Skeletal muscle tissue (tissue), 4 donors: ENCODE measurements around the gene MTX1. TPM values are rescaled to one million over a fixed set of nuclear protein-coding genes. Genes with fewer than 3 reads are reported as not detected.

Source experiments
- H3K27ac ChIP-seq: one replicate; pipeline ENCODE4 v1.7.0; 2013; ENCODE audit warnings: mild to moderate bottlenecking, low read depth, low read length, inconsistent platforms
- H3K27me3 ChIP-seq, 3 donors: one replicate each; pipeline ENCODE4 v1.7.0; 2013; ENCODE audit warnings: low read length in 3 of 3; ENCODE audit not compliant: control insufficient read depth in 3 of 3, insufficient read depth in 3 of 3
- H3K36me3 ChIP-seq, 3 donors: one replicate each; pipeline ENCODE4 v1.7.0; 2013; ENCODE audit warnings: low read length in 3 of 3; ENCODE audit not compliant: control insufficient read depth in 3 of 3, insufficient read depth in 3 of 3
- H3K4me1 ChIP-seq, 3 donors: one replicate each; pipeline ENCODE4 v1.7.0; 2013; ENCODE audit warnings: low read length in 3 of 3, mild to moderate bottlenecking in 3 of 3; ENCODE audit not compliant: control insufficient read depth in 3 of 3, insufficient read depth in 3 of 3
- H3K4me3 ChIP-seq, 3 donors: one replicate each; pipeline ENCODE4 v1.7.0; 2013; ENCODE audit warnings: low read length in 3 of 3
- H3K9ac ChIP-seq, 3 donors: one replicate each; pipeline ENCODE4 v1.7.0; 2013; ENCODE audit warnings: low read length in 3 of 3, mild to moderate bottlenecking in 3 of 3, moderate library complexity in 2 of 3, low read depth in 1 of 3
- H3K9me3 ChIP-seq, 3 donors: one replicate each; pipeline ENCODE4 v1.7.0; 2013; ENCODE audit warnings: low read length in 3 of 3; ENCODE audit not compliant: control insufficient read depth in 3 of 3
- total RNA-seq: library from RNA; depleted of rRNA; stranded (reverse); fragments of >200 nt; gene quantifications from one replicate; pipeline ENCODE4 v1.2.3, GENCODE V29; 2014
- donor health status: Osteomylitis.

Gene MTX1
- total RNA-seq, 1 donor from 2014 or later = 16.2 TPM

DNA sequence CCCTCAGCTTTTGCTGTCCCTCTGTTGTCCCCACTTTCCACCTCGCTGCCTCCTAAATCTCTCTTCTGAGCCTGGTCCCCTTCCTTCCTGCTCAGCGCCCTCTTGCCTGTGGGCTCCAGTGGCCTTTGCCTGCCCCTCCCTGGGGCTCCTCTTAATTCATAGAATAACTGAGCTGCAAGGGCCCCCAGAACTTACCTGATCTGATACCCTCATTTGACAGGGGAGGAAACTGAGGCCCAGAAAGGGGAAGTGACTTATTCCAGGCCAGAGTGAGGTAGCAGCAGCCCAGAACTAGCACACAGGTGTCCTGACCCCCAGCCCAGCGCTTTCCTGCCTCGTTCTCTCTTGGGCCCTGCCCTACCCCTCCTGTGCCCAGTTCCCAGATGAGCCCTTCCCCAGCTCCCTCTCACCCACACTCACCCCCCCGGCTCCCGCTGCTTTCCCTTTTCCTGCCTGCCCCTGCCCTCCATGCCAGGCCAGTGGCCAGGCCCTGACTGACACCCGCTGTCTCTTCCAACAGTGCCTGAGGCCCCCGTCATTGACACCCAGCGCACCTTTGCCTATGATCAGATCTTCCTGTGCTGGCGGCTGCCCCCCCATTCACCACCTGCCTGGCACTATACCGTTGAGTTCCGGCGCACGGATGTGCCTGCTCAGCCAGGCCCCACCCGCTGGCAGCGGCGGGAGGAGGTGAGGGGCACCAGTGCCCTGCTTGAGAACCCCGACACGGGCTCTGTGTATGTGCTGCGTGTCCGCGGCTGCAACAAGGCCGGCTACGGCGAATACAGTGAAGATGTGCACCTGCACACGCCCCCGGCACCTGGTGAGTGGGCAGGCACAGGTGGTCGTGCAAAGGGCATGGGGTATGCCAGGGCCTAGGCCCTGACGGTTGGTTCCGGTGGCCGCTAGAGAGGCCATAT lies 29.1 kb upstream of the MTX1 start:
- peaks cover 7 to 8% (median 8%) of the 10 kb centered on the region in 3 donors for H3K27me3 ChIP-seq
- H3K36me3 ChIP-seq = no peaks in the 10 kb centered on the region
- H3K9ac ChIP-seq = no peak overlapping the region
- no peak overlapping the region for H3K4me3 ChIP-seq
- no peak overlapping the region for H3K27ac ChIP-seq
- no peaks in the 10 kb centered on the region for H3K9me3 ChIP-seq
- peaks cover 5 to 15% (median 5%) of the 10 kb centered on the region in 3 donors for H3K4me1 ChIP-seq

DNA sequence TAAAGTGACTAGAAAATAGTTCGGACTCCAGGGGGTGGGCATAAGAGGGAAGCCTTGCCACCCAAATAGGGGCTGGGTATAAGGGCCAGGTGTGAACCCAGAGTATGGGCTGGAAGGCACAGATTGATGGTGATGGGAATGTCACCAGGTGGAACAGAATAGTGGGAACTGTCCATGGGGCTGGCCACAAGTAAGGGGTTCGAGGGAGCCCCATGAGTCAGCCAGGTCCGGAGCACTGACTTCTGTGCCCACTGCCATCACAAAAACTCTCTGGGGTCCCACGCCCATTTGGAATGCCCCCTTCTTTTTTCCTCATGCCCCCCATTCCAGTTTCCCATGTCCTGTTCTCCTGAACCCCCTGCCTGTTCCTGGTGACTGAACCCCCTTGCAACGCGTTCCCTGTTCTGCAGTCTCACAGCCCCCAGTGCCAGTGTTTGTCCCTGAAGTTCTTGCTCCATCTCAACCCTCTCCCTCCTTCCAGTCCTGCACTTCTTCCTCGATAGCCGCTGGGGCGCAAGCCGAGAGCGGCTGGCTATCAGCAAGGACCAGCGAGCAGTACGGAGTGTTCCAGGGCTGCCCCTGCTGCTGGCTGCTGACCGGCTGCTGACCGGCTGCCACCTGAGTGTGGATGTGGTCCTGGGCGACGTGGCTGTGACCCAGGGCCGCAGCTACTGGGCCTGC lies 27.0 kb upstream of the MTX1 start:
- no peaks in the 10 kb centered on the region for H3K36me3 ChIP-seq
- no peaks in the 10 kb centered on the region for H3K9me3 ChIP-seq
- H3K27ac ChIP-seq = no peak overlapping the region
- no peak overlapping the region for H3K4me3 ChIP-seq
- no peaks in the 10 kb centered on the region for H3K27me3 ChIP-seq
- H3K9ac ChIP-seq = no peak overlapping the region
- H3K4me1 ChIP-seq = peaks cover 17 to 32% (median 19%) of the 10 kb centered on the region in 3 donors

DNA sequence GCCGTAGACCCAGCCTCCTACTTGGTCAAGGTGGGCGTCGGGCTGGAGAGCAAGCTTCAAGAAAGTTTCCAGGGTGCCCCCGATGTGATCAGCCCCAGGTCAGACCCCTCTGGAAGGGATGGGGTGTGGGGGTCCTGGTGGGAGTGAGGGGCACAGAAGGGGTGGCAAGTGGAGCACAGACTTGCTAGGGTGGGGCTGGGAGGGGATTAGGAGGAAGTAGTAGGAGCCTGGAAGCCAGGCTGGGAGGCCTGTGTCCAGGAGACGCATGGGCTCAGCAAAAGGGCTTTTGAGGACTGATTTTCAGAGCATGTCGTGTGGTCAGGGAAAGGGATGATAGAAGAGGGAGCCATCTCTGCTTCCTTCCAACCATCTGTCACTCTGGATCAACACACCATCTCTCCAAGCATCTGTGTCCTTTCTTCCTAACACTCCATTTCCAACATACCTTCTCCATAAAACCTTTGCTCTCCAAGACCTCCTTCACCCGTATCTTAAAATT lies 26.4 kb upstream of the MTX1 start:
- no peaks in the 10 kb centered on the region for H3K9me3 ChIP-seq
- H3K4me3 ChIP-seq = no peak overlapping the region
- H3K27me3 ChIP-seq = no peaks in the 10 kb centered on the region
- H3K4me1 ChIP-seq = peaks cover 17 to 27% (median 17%) of the 10 kb centered on the region in 3 donors
- no peak overlapping the region for H3K9ac ChIP-seq
- no peak overlapping the region for H3K27ac ChIP-seq
- H3K36me3 ChIP-seq = no peaks in the 10 kb centered on the region

DNA sequence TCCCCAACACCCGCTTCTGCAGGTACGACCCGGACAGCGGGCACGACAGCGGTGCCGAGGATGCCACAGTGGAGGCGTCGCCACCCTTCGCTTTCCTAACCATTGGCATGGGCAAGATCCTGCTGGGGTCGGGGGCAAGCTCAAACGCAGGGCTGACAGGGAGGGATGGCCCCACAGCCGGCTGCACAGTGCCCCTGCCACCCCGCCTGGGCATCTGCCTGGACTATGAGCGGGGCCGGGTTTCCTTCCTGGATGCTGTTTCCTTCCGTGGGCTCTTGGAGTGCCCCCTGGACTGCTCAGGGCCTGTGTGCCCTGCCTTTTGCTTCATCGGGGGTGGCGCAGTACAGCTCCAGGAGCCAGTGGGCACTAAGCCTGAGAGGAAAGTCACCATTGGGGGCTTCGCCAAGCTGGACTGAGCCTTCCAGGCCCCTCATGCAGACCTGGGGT lies 24.7 kb upstream of the MTX1 start:
- Histone ChIP-seq H3K9ac (peak overlapping the region in 1 of 3 donors; percentile 68), H3K4me3 (no peak overlapping the region), H3K27me3 (no peaks in the 10 kb centered on the region), H3K9me3 (no peaks in the 10 kb centered on the region), H3K27ac (no peak overlapping the region), H3K36me3 (no peaks in the 10 kb centered on the region), H3K4me1 (peaks cover 17 to 27% (median 17%) of the 10 kb centered on the region in 3 donors)

DNA sequence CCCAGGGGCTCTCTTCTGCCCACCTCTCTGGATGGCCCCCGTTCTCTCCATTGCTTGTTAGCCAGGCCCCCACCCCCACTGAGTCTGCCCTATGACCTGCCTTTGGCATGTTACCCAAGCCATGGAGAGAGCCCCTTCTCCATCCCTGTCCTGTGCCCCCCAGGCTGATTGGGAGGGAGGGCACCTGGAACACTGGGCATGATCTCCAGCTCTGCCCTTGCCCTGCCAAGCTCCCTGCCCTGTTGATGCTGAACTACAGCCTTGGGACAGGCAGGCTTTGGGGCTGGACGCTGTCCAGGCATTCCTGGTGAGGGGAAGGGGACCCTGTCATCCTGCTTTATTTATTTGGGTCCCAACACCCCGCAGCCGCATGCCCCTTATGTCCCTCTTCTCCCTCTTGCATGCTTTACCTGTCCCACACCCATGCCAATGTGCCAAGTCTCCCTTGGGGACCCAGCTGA lies 24.1 kb upstream of the MTX1 start:
- no peaks in the 10 kb centered on the region for H3K27me3 ChIP-seq
- H3K36me3 ChIP-seq = no peaks in the 10 kb centered on the region
- H3K9me3 ChIP-seq = no peaks in the 10 kb centered on the region
- H3K9ac ChIP-seq = peak overlapping the region in 1 of 3 donors; percentile 68
- H3K4me1 ChIP-seq = peaks cover 17 to 27% (median 17%) of the 10 kb centered on the region in 3 donors
- H3K4me3 ChIP-seq = no peak overlapping the region
- H3K27ac ChIP-seq = peak overlapping the region; percentile 74

DNA sequence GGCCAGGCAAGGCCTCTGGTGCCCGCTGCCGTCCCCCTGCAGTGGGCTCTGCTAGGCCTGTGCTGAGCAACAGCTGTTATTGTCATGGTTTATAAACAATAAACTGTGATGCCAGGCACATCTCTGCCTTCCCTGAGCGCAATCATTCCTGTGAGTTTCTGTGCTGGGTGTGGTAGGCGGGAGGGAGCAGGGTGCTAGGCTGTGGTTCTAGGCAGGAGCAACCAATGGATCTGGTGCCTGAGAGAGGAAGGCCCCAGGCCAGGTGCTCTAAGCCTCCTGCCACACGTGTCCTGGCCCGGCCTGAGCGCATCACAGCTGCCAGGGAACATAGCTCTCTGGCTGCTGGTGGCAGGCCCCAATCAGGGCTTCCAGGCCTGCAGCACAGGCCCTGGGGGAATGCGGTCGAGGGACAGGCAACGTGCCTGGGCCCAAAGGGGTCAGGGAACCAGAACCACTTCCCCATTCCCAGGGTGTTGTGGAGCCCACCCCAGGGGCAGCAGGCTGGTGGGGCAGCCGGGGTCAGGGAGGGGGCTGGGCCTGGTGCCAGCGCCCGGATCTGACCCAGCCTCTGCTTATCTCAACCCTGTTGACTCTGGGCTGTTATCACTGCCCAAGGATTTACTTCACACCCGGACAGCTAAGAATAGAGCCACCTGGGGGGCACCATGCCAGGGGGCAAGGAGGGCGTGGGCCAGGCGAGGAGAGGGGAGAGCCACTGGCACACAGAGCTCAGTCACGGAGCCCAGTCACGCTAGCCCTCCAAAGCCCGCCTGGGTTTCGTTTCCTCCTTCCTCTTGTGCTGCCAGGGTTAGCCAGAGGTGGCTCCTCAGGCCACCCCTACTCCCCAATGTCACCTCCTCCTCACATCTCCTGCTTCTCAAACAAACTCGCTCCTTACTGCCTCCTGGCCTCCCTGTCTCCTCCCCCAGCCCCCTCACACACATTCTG lies 23.4 kb upstream of the MTX1 start:
- Histone ChIP-seq H3K4me1 (peaks cover 17 to 27% (median 17%) of the 10 kb centered on the region in 3 donors), H3K27me3 (no peaks in the 10 kb centered on the region), H3K9me3 (no peaks in the 10 kb centered on the region), H3K36me3 (no peaks in the 10 kb centered on the region), H3K9ac (peak overlapping the region; percentile 46 to 68 (median 57)), H3K27ac (peak overlapping the region; percentile 74), H3K4me3 (no peak overlapping the region)

DNA sequence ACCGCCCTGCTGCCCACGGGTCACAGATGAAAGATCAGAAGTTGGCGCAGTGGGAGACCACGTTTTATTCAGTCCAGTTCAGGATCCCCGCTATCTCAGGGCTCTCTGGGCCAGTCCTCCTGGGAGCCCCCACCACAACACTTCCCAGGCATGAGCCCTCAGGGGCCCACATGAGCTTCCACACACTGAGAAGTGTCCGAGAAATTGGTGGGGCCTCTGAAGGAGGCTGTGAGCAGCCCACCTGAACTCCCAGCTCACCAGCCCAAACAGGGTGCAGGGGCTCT lies 22.8 kb upstream of the MTX1 start:
- Histone ChIP-seq H3K9ac (peak overlapping the region in 2 of 3 donors; percentile 46 to 68), H3K27me3 (no peaks in the 10 kb centered on the region), H3K4me1 (peaks cover 17 to 27% (median 17%) of the 10 kb centered on the region in 3 donors), H3K36me3 (no peaks in the 10 kb centered on the region), H3K9me3 (no peaks in the 10 kb centered on the region), H3K4me3 (no peak overlapping the region), H3K27ac (peak overlapping the region; percentile 74)

DNA sequence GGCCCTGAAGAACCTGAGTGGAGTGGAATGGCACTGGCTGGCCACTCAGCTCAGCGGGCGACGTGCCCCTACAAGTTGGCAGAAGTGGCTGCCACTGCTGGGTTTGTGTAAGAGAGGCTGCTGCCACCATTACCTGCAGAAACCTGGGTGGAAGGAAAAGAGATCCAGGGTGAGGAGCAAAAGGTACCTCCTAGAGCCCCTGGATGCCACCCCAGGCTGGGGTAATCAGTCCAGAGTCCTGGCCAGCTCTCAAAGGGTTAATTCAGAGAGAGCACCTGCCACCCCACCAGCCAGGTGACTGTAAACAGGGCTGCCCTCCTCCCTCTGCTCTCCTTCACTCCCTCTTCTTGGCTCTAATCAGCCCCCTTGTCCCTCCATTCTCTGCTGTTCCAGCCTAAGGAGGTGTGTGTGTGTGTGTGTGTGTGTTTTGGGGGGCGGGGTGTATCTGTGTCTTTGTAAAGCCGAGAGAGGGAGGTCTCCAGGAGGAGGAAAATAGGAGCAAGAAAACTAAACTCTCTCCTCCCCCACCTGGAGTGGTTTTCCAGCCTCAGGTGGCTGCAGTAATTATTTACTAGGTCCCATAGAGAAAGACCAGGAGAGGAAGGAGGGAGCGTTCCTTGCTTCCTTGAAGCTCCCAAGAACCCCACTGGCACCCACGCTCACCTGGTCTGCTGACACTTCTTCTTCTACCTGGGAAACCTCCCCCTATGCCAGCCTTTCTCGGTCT lies 22.3 kb upstream of the MTX1 start:
- peak overlapping the region; percentile 74 for H3K27ac ChIP-seq

More for the DNA sequence above, 22.3 kb upstream of the MTX1 start:
- Histone ChIP-seq H3K27me3 (no peaks in the 10 kb centered on the region), H3K9me3 (no peaks in the 10 kb centered on the region), H3K4me1 (peaks cover 17 to 27% (median 17%) of the 10 kb centered on the region in 3 donors), H3K4me3 (no peak overlapping the region), H3K36me3 (no peaks in the 10 kb centered on the region), H3K9ac (peak overlapping the region in 1 of 3 donors; percentile 16)
